GM21528 (cell line): ENCODE data around the gene PROK2.

Experiments used
- ATAC-seq: cut with Tn5 transposase; IDR thresholded peaks from one replicate; pipeline ENCODE4 v1.9.1; 2021; ENCODE audit warnings: mild to moderate bottlenecking, moderate library complexity; ENCODE audit not compliant: unreplicated experiment, low FRiP score

The PROK2 gene

GRCh38 chr3:71784914-71785531 lies at the start of gene PROK2:
Gene PROK2, minus strand, starts transcription at chr3:71785148. Its CDS starts 96 bp downstream, at chr3:71785052.
- ATAC-seq = no peak

GRCh38 chr3:71831599-71831998 lies 46.7 kb upstream of the PROK2 start:
- no peak for ATAC-seq

GRCh38 chr3:71825551-71826283 lies 40.8 kb upstream of the PROK2 start:
- ATAC-seq = no peak

GRCh38 chr3:71821116-71821515 lies 36.2 kb upstream of the PROK2 start:
- no peak for ATAC-seq

- ATAC-seq = no peak
Observed at GRCh38 chr3:71817262-71817661, 32.3 kb upstream of the PROK2 start.

GRCh38 chr3:71816767-71817156 lies 31.8 kb upstream of the PROK2 start:
- no peak for ATAC-seq

- no peak for ATAC-seq
Observed at GRCh38 chr3:71815340-71816067, 30.6 kb upstream of the PROK2 start.

GRCh38 chr3:71813704-71814103 lies 28.8 kb upstream of the PROK2 start:
- ATAC-seq = no peak

- no peak for ATAC-seq
Observed at GRCh38 chr3:71813073-71813472, 28.1 kb upstream of the PROK2 start.

GRCh38 chr3:71810056-71810455 lies 25.1 kb upstream of the PROK2 start:
- no peak for ATAC-seq

GRCh38 chr3:71809321-71810026 lies 24.5 kb upstream of the PROK2 start:
- no peak for ATAC-seq

GRCh38 chr3:71806736-71807135 lies 21.8 kb upstream of the PROK2 start:
- ATAC-seq = no peak

GRCh38 chr3:71805691-71806090 lies 20.7 kb upstream of the PROK2 start:
- no peak for ATAC-seq

- no peak for ATAC-seq
Observed at GRCh38 chr3:71805199-71805598, 20.3 kb upstream of the PROK2 start.

GRCh38 chr3:71803248-71803647 lies 18.3 kb upstream of the PROK2 start:
- ATAC-seq = no peak

GRCh38 chr3:71801986-71802385 lies 17.0 kb upstream of the PROK2 start:
- ATAC-seq = no peak

GRCh38 chr3:71800023-71800422 lies 15.1 kb upstream of the PROK2 start:
- no peak for ATAC-seq

- no peak for ATAC-seq
Observed at GRCh38 chr3:71797455-71797854, 12.5 kb upstream of the PROK2 start.

- no peak for ATAC-seq
Observed at GRCh38 chr3:71796290-71796689, 11.3 kb upstream of the PROK2 start.

- ATAC-seq = no peak
Observed at GRCh38 chr3:71791634-71792033, 6.7 kb upstream of the PROK2 start.

GRCh38 chr3:71789922-71790321 lies 5.0 kb upstream of the PROK2 start:
- no peak for ATAC-seq
